NK-92 treated with Interleukin-12 subunit alpha and Interleukin-12 subunit beta, amount 100 ng/mL, for 24 hours (cell line): ENCODE data around the gene CCNJL.
"Not testable (repeated sequence)": the region's sequence is repeated elsewhere in the genome, so short reads cannot be mapped to it uniquely, and the experiment has no call there.

Experiments used
- DNase-seq: peaks from one replicate; lab custom pipeline; 2025; lab: John Stamatoyannopoulos, UW

CCNJL gene, protein sequence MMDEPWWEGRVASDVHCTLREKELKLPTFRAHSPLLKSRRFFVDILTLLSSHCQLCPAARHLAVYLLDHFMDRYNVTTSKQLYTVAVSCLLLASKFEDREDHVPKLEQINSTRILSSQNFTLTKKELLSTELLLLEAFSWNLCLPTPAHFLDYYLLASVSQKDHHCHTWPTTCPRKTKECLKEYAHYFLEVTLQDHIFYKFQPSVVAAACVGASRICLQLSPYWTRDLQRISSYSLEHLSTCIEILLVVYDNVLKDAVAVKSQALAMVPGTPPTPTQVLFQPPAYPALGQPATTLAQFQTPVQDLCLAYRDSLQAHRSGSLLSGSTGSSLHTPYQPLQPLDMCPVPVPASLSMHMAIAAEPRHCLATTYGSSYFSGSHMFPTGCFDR

GRCh38 chr5:160312134-160312959 is at the start of gene CCNJL:
Gene CCNJL (minus strand): TSS chr5:160312564. CDS start chr5:160311923, 641 bp downstream.
- peak; percentile 74 for DNase-seq

DNA sequence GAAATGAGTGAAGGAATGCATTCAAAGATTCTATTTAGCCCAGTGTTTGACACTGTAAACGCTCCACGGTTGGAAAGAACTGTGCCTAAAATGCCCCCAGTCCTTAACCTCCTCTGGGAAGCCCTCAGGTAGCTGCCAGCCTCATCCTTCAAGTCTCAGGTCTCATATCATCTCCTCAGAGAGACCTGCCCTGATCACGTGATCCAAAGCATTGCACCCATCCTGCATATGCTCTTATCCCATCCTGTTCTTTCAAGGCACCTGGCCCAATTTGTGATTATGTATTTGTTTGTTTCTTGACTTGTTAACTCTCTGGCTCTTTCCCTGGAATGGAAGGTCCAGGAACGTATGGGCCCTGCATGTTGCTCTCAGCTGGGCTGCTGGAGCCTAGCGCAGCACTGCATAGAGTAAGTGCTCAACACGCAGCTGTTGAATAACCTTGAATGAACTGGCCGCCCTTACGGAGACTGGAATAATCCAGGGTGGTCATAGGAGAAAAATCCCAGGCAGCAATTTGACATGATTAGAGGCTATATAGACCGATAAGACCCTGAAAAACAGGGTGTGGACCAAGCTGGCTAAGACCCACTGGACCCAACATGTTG is 49.4 kb upstream of the CCNJL start:
- DNase-seq, result no peak

DNA sequence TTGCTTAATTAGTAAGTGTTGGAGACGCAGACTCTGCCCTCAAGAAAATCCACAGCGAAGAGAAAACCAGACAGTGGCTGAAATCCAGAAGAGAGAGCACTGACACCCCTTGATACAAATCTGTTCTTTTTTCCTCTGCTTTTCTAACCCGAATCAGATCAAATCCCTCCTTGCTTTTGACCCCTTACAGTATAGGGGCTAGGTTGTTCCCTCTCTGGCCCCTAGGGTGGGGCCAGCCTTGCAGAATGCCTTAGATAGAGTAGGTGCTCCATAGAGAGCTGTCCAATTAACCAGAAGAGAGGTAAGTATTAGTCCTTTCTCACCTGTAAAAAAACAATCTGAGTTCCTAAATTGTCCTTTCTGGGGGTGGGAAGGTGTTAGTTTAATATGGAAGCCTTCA is 47.9 kb upstream of the CCNJL start:
- DNase-seq, result no peak

GRCh38 chr5:160359816-160360215 is 47.5 kb upstream of the CCNJL start:
- no peak for DNase-seq

GRCh38 chr5:160359242-160359641 is 46.9 kb upstream of the CCNJL start:
- DNase-seq, result no peak

GRCh38 chr5:160357861-160358411 is 45.6 kb upstream of the CCNJL start:
- no peak for DNase-seq

- DNase-seq, result no peak
Observed at GRCh38 chr5:160357394-160357793, 45.0 kb upstream of the CCNJL start.

GRCh38 chr5:160356550-160357347 is 44.4 kb upstream of the CCNJL start:
- no peak for DNase-seq

- no peak for DNase-seq
Observed at GRCh38 chr5:160354666-160355065, 42.3 kb upstream of the CCNJL start.

DNA sequence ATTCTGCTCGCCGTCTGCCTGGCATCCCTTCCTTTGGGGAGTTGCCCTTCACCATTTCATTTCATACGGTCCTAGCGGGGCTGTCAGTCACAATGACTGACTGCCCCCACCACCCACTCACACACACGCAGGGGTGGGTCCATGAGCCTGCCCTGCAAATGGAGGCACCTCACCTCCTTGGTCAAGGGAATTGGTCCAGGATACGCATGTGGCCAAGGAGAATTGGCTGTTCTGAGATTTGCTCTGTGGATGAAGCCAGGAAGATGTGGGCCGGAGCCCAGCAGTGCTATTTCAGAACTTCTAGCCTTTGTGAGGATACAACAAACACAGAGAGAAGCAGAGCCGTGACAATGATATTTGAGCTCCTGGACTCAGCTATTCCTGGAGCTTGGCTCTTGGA is 41.0 kb upstream of the CCNJL start:
- no peak for DNase-seq

DNA sequence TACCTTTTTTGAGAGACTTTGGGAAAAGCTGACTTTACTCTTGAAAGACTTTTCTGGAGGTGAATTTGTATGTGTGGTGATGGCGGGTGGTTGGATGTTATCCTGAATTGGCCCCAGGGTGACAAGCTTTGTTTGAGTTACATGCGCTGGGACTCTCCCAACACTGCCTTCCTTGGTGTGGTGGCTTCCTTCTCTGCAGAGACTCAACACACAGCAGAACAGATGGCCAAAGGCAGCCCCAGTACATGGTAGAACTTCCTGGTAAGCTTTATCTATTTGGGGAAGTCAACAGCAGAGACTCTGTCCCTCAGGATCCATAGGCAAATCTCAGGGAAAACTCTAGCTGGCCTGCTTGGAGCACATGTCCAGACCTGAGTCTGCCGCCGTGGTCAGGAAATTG is 39.9 kb upstream of the CCNJL start:
- DNase-seq, result no peak

DNA sequence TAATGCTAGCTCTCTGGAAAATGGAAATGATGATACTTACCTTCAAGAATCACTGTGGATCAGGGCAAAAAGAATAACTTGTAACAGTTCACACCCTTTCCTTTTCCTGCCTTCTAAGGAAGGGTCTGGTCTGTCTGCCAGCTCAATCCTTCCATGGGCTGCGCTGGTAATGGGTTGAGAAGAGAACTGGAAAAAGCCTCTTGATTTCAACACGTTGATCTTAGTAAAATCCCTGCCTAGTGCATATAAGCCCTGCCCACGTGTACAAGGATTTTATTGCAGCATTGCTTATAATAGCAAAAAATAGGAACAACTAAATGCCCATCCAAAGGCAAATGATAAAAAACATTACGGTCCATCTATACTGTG is 37.6 kb upstream of the CCNJL start:
- DNase-seq, result no peak

DNA sequence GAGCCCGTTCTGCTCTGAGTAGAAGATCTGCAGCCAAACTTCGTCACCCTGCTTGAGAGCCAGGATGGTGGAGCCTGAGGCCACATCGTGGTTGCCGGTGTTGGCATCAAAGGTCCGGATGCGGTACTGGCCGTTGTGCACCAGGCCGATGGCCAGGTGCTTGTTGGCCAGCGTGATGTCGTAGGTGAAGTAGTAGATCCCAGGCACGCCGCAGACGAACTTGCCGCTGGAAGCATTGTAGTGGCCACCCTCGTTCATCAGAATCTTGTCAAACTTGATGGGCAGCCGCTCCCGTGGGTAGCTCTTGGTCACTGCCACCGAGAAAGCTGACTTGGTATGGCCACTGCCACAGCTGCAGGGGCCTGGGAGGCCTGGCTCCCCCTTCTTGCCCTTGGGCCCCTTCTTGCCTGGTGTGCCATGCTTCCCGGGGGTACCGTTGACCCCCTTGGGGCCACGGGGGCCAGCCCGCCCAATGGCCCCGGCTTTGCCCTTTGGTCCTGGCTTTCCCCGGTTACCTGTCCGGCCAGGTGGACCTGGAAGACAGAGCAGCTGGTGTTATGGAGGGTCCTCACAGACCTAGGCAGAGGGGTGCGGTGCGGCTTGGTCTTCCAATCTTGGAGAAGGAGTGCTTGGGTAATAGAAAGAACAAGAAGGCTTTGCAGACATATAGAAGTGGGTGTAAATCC is 37.0 kb upstream of the CCNJL start:
- DNase-seq, result no peak

DNA sequence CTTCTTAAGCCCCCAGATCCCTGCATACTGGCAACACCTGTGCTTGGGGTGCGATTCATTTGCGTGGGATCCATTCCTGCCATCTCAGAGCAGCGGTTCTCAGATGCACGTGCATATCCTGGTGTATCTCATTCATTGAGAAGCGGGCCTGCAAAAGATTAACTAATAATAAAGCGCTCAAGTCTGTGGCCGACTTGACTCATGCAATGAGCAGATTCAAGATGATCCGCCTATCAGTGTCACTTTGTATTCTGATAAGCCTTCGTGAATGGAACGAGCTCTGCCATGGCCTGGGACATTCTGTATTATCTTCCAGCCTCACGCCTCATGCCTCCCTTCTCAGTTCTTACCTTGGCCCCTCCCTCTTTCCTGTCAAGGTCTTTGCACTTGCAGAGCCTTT is 35.7 kb upstream of the CCNJL start:
- DNase-seq, result no peak

GRCh38 chr5:160347448-160347847 is 35.1 kb upstream of the CCNJL start:
- DNase-seq, result no peak

GRCh38 chr5:160342413-160342941 is 30.1 kb upstream of the CCNJL start:
- DNase-seq, result no peak

GRCh38 chr5:160341309-160341870 is 29.0 kb upstream of the CCNJL start:
- DNase-seq, result no peak

- DNase-seq, result not testable (repeated sequence)
Observed at GRCh38 chr5:160340513-160340912, 28.1 kb upstream of the CCNJL start.

GRCh38 chr5:160339406-160340130 is 27.2 kb upstream of the CCNJL start:
- no peak for DNase-seq

GRCh38 chr5:160334716-160335115 is 22.4 kb upstream of the CCNJL start:
- not testable (repeated sequence) for DNase-seq
